Myocyte (in vitro differentiated cells): ENCODE measurements around the gene PLOD1. TPM values are rescaled to one million over a fixed set of nuclear protein-coding genes. Genes with fewer than 3 reads are reported as not detected.
A peak's percentile ranks its signal among the peaks of the same experiment; 100 is the strongest.
"Not testable (repeated sequence)": the region's sequence is repeated elsewhere in the genome, so short reads cannot be mapped to it uniquely, and the experiment has no call there.

ENCODE experiments used
- DNase-seq: peaks from one replicate; pipeline ENCODE4 v3.0.0-alpha.2; 2012; ENCODE audit warnings: low read depth
- polyA plus RNA-seq: library from polyadenylated mRNA; unstranded; fragments of >200 nt; gene quantifications from one replicate; pipeline ENCODE4 v1.2.1, GENCODE V29; 2012; ENCODE audit warnings: missing spikeins
- total RNA-seq: library from RNA; depleted of rRNA; stranded (reverse); fragments of >200 nt; gene quantifications from 2 replicates; pipeline ENCODE4 v1.2.3, GENCODE V29; 2014

Gene PLOD1
- 144 and 152 TPM in 2 replicates for total RNA-seq
- polyA plus RNA-seq: 299 TPM

GRCh38 chr1:11934302-11935056, at the start of gene PLOD1:
Gene PLOD1 (plus strand): TSS chr1:11934717. CDS start chr1:11934780, 63 bp downstream.
- DNase-seq: peak; percentile 87

GRCh38 chr1:11885916-11886315, 48.6 kb upstream of the PLOD1 start:
- peak; percentile 22 for DNase-seq

- DNase-seq: no peak
Measured at GRCh38 chr1:11886986-11887665, 47.4 kb upstream of the PLOD1 start.

GRCh38 chr1:11887666-11888007, 46.9 kb upstream of the PLOD1 start:
- DNase-seq: no peak

GRCh38 chr1:11888206-11888876, 46.2 kb upstream of the PLOD1 start:
- DNase-seq: no peak

- no peak for DNase-seq
Measured at GRCh38 chr1:11888877-11889208, 45.7 kb upstream of the PLOD1 start.

GRCh38 chr1:11891433-11892186, 42.9 kb upstream of the PLOD1 start:
- DNase-seq: no peak

- DNase-seq: peak; percentile 34
Measured at GRCh38 chr1:11893907-11894251, 40.6 kb upstream of the PLOD1 start.

GRCh38 chr1:11894501-11894900, 40.0 kb upstream of the PLOD1 start:
- DNase-seq: not testable (repeated sequence)

- no peak for DNase-seq
Measured at GRCh38 chr1:11898086-11898785, 36.3 kb upstream of the PLOD1 start.

GRCh38 chr1:11898831-11899467, 35.6 kb upstream of the PLOD1 start:
- peak; percentile 20 for DNase-seq

GRCh38 chr1:11901446-11901845, 33.1 kb upstream of the PLOD1 start:
- not testable (repeated sequence) for DNase-seq

- DNase-seq: no peak
Measured at GRCh38 chr1:11903210-11903609, 31.3 kb upstream of the PLOD1 start.

- not testable (repeated sequence) for DNase-seq
Measured at GRCh38 chr1:11904156-11904555, 30.4 kb upstream of the PLOD1 start.

GRCh38 chr1:11904978-11905377, 29.5 kb upstream of the PLOD1 start:
- DNase-seq: no peak

GRCh38 chr1:11906870-11907269, 27.6 kb upstream of the PLOD1 start:
- DNase-seq: no peak

- DNase-seq: peak; percentile 94
Measured at GRCh38 chr1:11907275-11908094, 27.0 kb upstream of the PLOD1 start.

- peak; percentile 95 for DNase-seq
Measured at GRCh38 chr1:11908095-11908675, 26.3 kb upstream of the PLOD1 start.

- DNase-seq: not testable (repeated sequence)
Measured at GRCh38 chr1:11910914-11911228, 23.6 kb upstream of the PLOD1 start.
